DND-41 (cell line): ENCODE results near the gene ADRA2B.

Source experiments
- ATAC-seq: fragments of 200-7000 bp; cut with Tn5 transposase; 3 replicates; pipeline ENCODE4 v1.9.1; 2021; ENCODE audit warnings: low read depth; ENCODE audit not compliant: insufficient read depth
- DNase-seq: peaks from one replicate; pipeline ENCODE4 v3.0.0-alpha.2; 2020
- H2AFZ ChIP-seq: 2 replicates; pipeline ENCODE4 v1.6.0; 2012; ENCODE audit warnings: low read depth, low read length
- H3K27ac ChIP-seq: 2 replicates; pipeline ENCODE4 v1.5.1; 2012; ENCODE audit warnings: low read length, inconsistent platforms
- H3K27me3 ChIP-seq: fragments of 200-600 bp; sonication (generic); 2 replicates; pipeline ENCODE4 v1.6.0; 2012; ENCODE audit warnings: low read length, mild to moderate bottlenecking, inconsistent platforms; ENCODE audit not compliant: insufficient read depth, poor library complexity
- H3K36me3 ChIP-seq: 2 replicates; pipeline ENCODE4 v1.5.1; 2012; ENCODE audit warnings: low read length, inconsistent platforms; ENCODE audit not compliant: insufficient read depth
- H3K4me1 ChIP-seq: 2 replicates; pipeline ENCODE4 v1.5.1; 2012; ENCODE audit warnings: mild to moderate bottlenecking, low read length; ENCODE audit not compliant: insufficient read depth
- H3K4me2 ChIP-seq: 2 replicates; pipeline ENCODE4 v1.6.0; 2012; ENCODE audit warnings: mild to moderate bottlenecking, moderate library complexity, low read length, inconsistent platforms; ENCODE audit not compliant: insufficient read depth
- H3K4me3 ChIP-seq, 2 experiments: fragments of 200-600 bp in 1 of 2; shearing (Covaris generic) in 1 of 2; 2 replicates each; pipeline ENCODE4 v1.5.1; 2012 to 2016; ENCODE audit warnings: inconsistent platforms in 2 of 2, low read length in 2 of 2, mild to moderate bottlenecking in 2 of 2, low read depth in 1 of 2, moderate library complexity in 1 of 2
- H3K79me2 ChIP-seq: 2 replicates; pipeline ENCODE4 v1.6.0; 2012; ENCODE audit warnings: low read length, inconsistent platforms; ENCODE audit not compliant: insufficient read depth
- H3K9ac ChIP-seq: 2 replicates; pipeline ENCODE4 v1.6.0; 2012; ENCODE audit warnings: low read depth, mild to moderate bottlenecking, inconsistent platforms, low read length, moderate library complexity
- H3K9me3 ChIP-seq: 2 replicates; pipeline ENCODE4 v1.5.1; 2012; ENCODE audit warnings: low read length, moderate library complexity, mild to moderate bottlenecking, inconsistent platforms; ENCODE audit not compliant: insufficient read depth, severe bottlenecking
- H4K20me1 ChIP-seq: 2 replicates; pipeline ENCODE4 v1.6.0; 2012; ENCODE audit warnings: low read length; ENCODE audit not compliant: insufficient read depth
- EZH2 ChIP-seq: IDR thresholded peaks from 3 replicates; pipeline ENCODE4 v1.6.1; 2012; ENCODE audit warnings: borderline replicate concordance, low read depth, mild to moderate bottlenecking, moderate library complexity, low read length, inconsistent platforms; ENCODE audit not compliant: severe bottlenecking
- TF ChIP-seq, protein P1 (sequence below): IDR thresholded peaks from 2 replicates; pipeline ENCODE4 v1.5.1; 2012; ENCODE audit warnings: borderline replicate concordance, low read length, moderate library complexity, mild to moderate bottlenecking; ENCODE audit not compliant: poor library complexity, severe bottlenecking; ENCODE audit errors: extremely low read depth

ADRA2B gene

GRCh38 chr2:96150791-96151594 lies 34.6 kb upstream of the ADRA2B start:
- TF ChIP-seq, protein P1, sequence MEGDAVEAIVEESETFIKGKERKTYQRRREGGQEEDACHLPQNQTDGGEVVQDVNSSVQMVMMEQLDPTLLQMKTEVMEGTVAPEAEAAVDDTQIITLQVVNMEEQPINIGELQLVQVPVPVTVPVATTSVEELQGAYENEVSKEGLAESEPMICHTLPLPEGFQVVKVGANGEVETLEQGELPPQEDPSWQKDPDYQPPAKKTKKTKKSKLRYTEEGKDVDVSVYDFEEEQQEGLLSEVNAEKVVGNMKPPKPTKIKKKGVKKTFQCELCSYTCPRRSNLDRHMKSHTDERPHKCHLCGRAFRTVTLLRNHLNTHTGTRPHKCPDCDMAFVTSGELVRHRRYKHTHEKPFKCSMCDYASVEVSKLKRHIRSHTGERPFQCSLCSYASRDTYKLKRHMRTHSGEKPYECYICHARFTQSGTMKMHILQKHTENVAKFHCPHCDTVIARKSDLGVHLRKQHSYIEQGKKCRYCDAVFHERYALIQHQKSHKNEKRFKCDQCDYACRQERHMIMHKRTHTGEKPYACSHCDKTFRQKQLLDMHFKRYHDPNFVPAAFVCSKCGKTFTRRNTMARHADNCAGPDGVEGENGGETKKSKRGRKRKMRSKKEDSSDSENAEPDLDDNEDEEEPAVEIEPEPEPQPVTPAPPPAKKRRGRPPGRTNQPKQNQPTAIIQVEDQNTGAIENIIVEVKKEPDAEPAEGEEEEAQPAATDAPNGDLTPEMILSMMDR, result no peak
- no peak for TF ChIP-seq EZH2
- ATAC-seq (no peak), DNase-seq (no peak)
- Histone ChIP-seq H3K79me2 (no peaks in the 10 kb centered on the region), H3K27ac (no peak overlapping the region), H4K20me1 (no peaks in the 10 kb centered on the region; the same call in 1 of the 2 replicates), H3K36me3 (no peaks in the 10 kb centered on the region), H3K9ac (no peak overlapping the region), H3K27me3 (no peaks in the 10 kb centered on the region), H3K4me3 (no peak overlapping the region), H3K4me1 (peaks cover 36% of the 10 kb centered on the region), H3K9me3 (no peaks in the 10 kb centered on the region), H2AFZ (no peak overlapping the region), H3K4me2 (no peak overlapping the region)

DNA sequence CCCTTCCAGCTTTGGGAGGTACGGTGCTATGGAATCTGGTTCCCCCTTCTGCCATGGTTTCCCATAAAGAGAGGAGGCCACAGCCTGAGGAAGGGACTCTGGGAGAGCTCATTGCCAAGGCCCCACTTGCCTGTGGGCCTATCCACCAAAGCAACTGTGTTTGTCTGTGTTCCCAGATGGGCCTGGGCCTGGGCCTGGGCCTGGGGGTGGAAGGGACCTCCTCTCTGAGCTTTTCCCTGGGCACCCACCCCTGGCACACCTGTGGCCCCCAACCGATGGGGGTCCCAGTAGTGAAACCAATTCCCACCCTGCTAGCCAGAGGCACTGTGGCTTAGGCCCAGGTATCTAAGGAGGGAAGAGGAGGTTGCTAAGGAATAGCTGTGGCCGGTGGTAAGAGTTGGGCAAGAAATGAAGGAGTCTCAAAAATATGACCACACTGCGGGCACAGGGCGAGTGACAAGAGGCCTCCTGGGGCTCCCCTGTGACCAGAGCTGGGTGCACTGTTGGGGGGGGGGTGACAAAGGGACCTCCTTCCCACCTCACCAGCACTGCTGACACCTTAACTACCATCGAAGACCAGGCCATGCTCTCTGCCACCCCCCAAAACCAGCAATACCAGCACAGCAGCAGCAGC lies 33.8 kb upstream of the ADRA2B start:
- Histone ChIP-seq H3K4me1 (peaks cover 44% of the 10 kb centered on the region), H3K27me3 (no peaks in the 10 kb centered on the region)
- TF ChIP-seq EZH2, result no peak
- TF ChIP-seq, protein P1, result no peak

GRCh38 chr2:96148410-96149217 lies 32.2 kb upstream of the ADRA2B start:
- H3K9me3 ChIP-seq, result no peaks in the 10 kb centered on the region
- H3K4me3 ChIP-seq, result no peak overlapping the region
- H3K4me1 ChIP-seq, result peaks cover 59% of the 10 kb centered on the region
- no peak for TF ChIP-seq EZH2
- TF ChIP-seq, protein P1, result no peak
- ATAC-seq (peak; percentile 41), DNase-seq (peak; percentile 86)
- H4K20me1 ChIP-seq, result peaks cover 7% of the 10 kb centered on the region
- H3K4me2 ChIP-seq, result peak overlapping the region; percentile 26
- no peaks in the 10 kb centered on the region for H3K27me3 ChIP-seq
- peaks cover 8% of the 10 kb centered on the region for H3K36me3 ChIP-seq
- H3K79me2 ChIP-seq, result peaks cover 14% of the 10 kb centered on the region
- no peak overlapping the region for H2AFZ ChIP-seq
- H3K27ac ChIP-seq, result no peak overlapping the region; the same call in 1 of the 2 replicates
- H3K9ac ChIP-seq, result no peak overlapping the region

More for the DNA sequence above, 33.8 kb upstream of the ADRA2B start:
- ATAC-seq, result no peak
- no peak for DNase-seq
- no peaks in the 10 kb centered on the region; the same call in 1 of the 2 replicates for H3K36me3 ChIP-seq
- H3K79me2 ChIP-seq, result peaks cover 2% of the 10 kb centered on the region
- no peak overlapping the region for H3K4me3 ChIP-seq
- no peaks in the 10 kb centered on the region for H3K9me3 ChIP-seq
- no peak overlapping the region for H3K4me2 ChIP-seq
- no peak overlapping the region for H3K27ac ChIP-seq
- H4K20me1 ChIP-seq, result no peaks in the 10 kb centered on the region; the same call in 1 of the 2 replicates
- no peak overlapping the region for H2AFZ ChIP-seq
- no peak overlapping the region for H3K9ac ChIP-seq
